B cell (primary cell): ENCODE results near the gene NT5C3A. TPM values are rescaled to one million over a fixed set of nuclear protein-coding genes. Genes with fewer than 3 reads are reported as not detected.

ENCODE experiments used
- ATAC-seq: fragments of 200-7000 bp; cut with Tn5 transposase; one replicate; pipeline ENCODE4 v1.10.0; 2021; ENCODE audit warnings: low read depth, mild to moderate bottlenecking, moderate number of reproducible peaks, moderate library complexity
- CTCF ChIA-PET: fragments of 350-600 bp; sonication (Branson Sonifier 250); formaldehyde crosslinking; loops from one replicate; lab custom pipeline; 2021; ENCODE audit warnings: antibody characterized with exemption, inconsistent platforms; lab: Charles Lee
- POLR2A ChIA-PET: fragments of 350-600 bp; sonication (Branson Sonifier 250); formaldehyde crosslinking; loops from one replicate; lab custom pipeline; 2021; ENCODE audit warnings: antibody characterized with exemption; lab: Charles Lee
- DNase-seq: peaks from one replicate; pipeline ENCODE4 v3.0.0; 2013
- H2AFZ ChIP-seq: 2 replicates; pipeline ENCODE4 v1.6.1; 2012; ENCODE audit warnings: mild to moderate bottlenecking, low read depth, low read length; ENCODE audit not compliant: insufficient read depth, poor library complexity, severe bottlenecking
- H3K27ac ChIP-seq, 2 donors: 1 replicate in 1 of 2; 2 replicates in 1 of 2; pipeline ENCODE4 v1.5.1; 2012 to 2013; ENCODE audit warnings: low read length in 2 of 2, mild to moderate bottlenecking in 2 of 2, moderate library complexity in 1 of 2
- H3K27me3 ChIP-seq, 4 experiments: fragments of 200-600 bp in 1 of 4; sonication (generic) in 1 of 4; replicated peaks in 1 of 4; 1 replicate in 2 of 4; 2 replicates in 2 of 4; pipeline versions ENCODE4 v1.6.1 to v1.7.0; 2013 to 2016; ENCODE audit warnings: low read length in 3 of 4, mild to moderate bottlenecking in 2 of 4, mixed read lengths in 1 of 4, moderate library complexity in 1 of 4; ENCODE audit not compliant: insufficient read depth in 4 of 4, control insufficient read depth in 3 of 4; ENCODE audit errors: control extremely low read depth in 1 of 4
- H3K36me3 ChIP-seq, 2 experiments: replicated peaks in 1 of 2; 1 replicate in 1 of 2; 2 replicates in 1 of 2; pipeline versions ENCODE4 v1.6.1 to v1.7.1; 2013; ENCODE audit warnings: low read length in 1 of 2; ENCODE audit not compliant: insufficient read depth in 2 of 2, control insufficient read depth in 1 of 2; ENCODE audit errors: control extremely low read depth in 1 of 2, extremely low read depth in 1 of 2
- H3K4me1 ChIP-seq, 2 donors: fragments of 200-600 bp in 1 of 2; sonication (generic) in 1 of 2; 1 replicate in 1 of 2; 2 replicates in 1 of 2; pipeline versions ENCODE4 v1.5.1 to v1.6.1; 2013 to 2017; ENCODE audit warnings: low read length in 2 of 2; ENCODE audit not compliant: control insufficient read depth in 2 of 2, insufficient read depth in 2 of 2
- H3K4me2 ChIP-seq: replicated peaks from 2 replicates; pipeline ENCODE3; 2012; ENCODE audit warnings: mild to moderate bottlenecking, low read depth, low read length; ENCODE audit not compliant: poor library complexity, severe bottlenecking
- H3K4me3 ChIP-seq, 5 experiments: fragments of 200-600 bp in 1 of 5; sonication (generic) in 1 of 5; 1 replicate in 3 of 5; 2 replicates in 2 of 5; pipeline versions ENCODE4 v1.5.1 to v1.7.0; 2011 to 2016; ENCODE audit warnings: low read length in 4 of 5, mild to moderate bottlenecking in 4 of 5, low read depth in 2 of 5, control low read depth in 1 of 5, moderate library complexity in 1 of 5; ENCODE audit not compliant: insufficient read depth in 1 of 5; ENCODE audit errors: control extremely low read depth in 1 of 5, extremely low read depth in 1 of 5
- H3K79me2 ChIP-seq: fragments of 200-600 bp; sonication (generic); one replicate; pipeline ENCODE4 v1.6.0; 2016; ENCODE audit warnings: low read length; ENCODE audit not compliant: control insufficient read depth, insufficient read depth
- H3K9ac ChIP-seq: fragments of 200-600 bp; sonication (generic); 2 replicates; pipeline ENCODE4 v1.6.1; 2017; ENCODE audit warnings: mild to moderate bottlenecking, low read length, moderate library complexity
- H3K9me3 ChIP-seq, 3 donors: one replicate each; pipeline versions ENCODE4 v1.6.1 to v1.7.1; 2013; ENCODE audit warnings: low read length in 2 of 3; ENCODE audit not compliant: control insufficient read depth in 2 of 3, insufficient read depth in 1 of 3; ENCODE audit errors: control extremely low read depth in 1 of 3
- H4K20me1 ChIP-seq: 2 replicates; pipeline ENCODE4 v1.6.0; 2012; ENCODE audit warnings: mild to moderate bottlenecking, low read length; ENCODE audit not compliant: insufficient read depth, control insufficient read depth, poor library complexity, severe bottlenecking
- H3K27ac Mint-ChIP-seq: one replicate; pipeline ENCODE4 v1.8.0; 2021; ENCODE audit warnings: mixed read lengths
- H3K27me3 Mint-ChIP-seq: one replicate; pipeline ENCODE4 v1.8.0; 2021; ENCODE audit warnings: mixed read lengths
- H3K4me1 Mint-ChIP-seq: one replicate; pipeline ENCODE4 v1.8.0; 2021; ENCODE audit warnings: mixed read lengths
- H3K4me3 Mint-ChIP-seq: one replicate; pipeline ENCODE4 v1.8.0; 2021; ENCODE audit warnings: mixed read lengths
- H3K9me3 Mint-ChIP-seq: one replicate; pipeline ENCODE4 v1.8.0; 2022; ENCODE audit warnings: mixed read lengths; ENCODE audit not compliant: insufficient read depth
- EZH2 ChIP-seq: IDR thresholded peaks from 2 replicates; pipeline ENCODE4 v1.6.1; 2012; ENCODE audit warnings: borderline replicate concordance, low read depth, mild to moderate bottlenecking, moderate library complexity, low read length; ENCODE audit not compliant: insufficient read depth, poor library complexity, severe bottlenecking
- WGBS: methylation state at CpG from one replicate; pipeline ENCODE4 v1.1.5; 2013; ENCODE audit warnings: missing lambda C conversion rate; ENCODE audit not compliant: insufficient coverage; 5-methylcytosine and 5-hydroxymethylcytosine counted together
- intact Hi-C: fragments of 100-400 bp; cut with micrococcal nuclease; formaldehyde crosslinking; loops from one replicate; pipeline ENCODE4 v1.10.0; 2022
- polyA plus RNA-seq: library from polyadenylated mRNA; depleted of rRNA; stranded (reverse); fragments of >200 nt; gene quantifications from 2 replicates; pipeline ENCODE4 v1.2.3, GENCODE V29; 2012
- total RNA-seq, 2 donors: library from RNA; stranded (reverse); fragments of 120-200 nt in 1 of 2; gene quantifications; 1 replicate in 1 of 2; 2 replicates in 1 of 2; pipeline versions ENCODE4 v1.2.3 to v1.2.4, GENCODE V29; 2013 to 2022
- TF ChIP-seq, protein P1 (sequence below): fragments of 200-600 bp; IDR thresholded peaks from one replicate; pipeline ENCODE4 v1.8.0; 2022; ENCODE audit warnings: antibody characterized with exemption, mild to moderate bottlenecking

The NT5C3A gene
- total and polyA plus RNA-seq, 2 donors (not counting 1 experiment from before 2014, with no cell fraction given): 37.3 to 41.0 TPM

DNA sequence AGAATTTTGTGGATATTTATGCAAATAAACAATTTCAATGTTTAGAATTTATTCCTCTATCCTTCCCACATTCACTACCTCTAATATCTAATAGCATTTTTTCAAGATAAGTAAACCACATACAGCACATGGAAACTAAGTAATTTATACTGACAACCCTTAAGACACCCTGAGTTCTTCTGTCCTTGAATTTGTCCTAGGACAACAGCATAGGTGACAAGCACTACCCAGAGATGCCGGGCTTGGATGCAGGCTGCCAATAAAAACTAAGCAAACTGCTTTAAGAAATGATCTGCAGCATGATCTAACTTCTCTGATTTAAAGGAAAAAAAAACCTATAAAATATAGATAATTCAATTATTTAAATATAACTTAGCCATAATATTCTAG lies 22.7 kb downstream of the NT5C3A start:
- Histone ChIP-seq H4K20me1 (peaks cover 40% of the 10 kb centered on the region), H3K36me3 (peaks cover 0 to 8% of the 10 kb centered on the region in 2 experiments), H3K27ac (peak overlapping the region; percentile 39 to 68), H3K79me2 (peaks cover 89% of the 10 kb centered on the region), H3K27me3 (no peaks in the 10 kb centered on the region), H3K4me1 (peaks cover 16 to 34% of the 10 kb centered on the region in 2 donors), H3K9ac (peak overlapping the region; percentile 66), H3K9me3 (no peaks in the 10 kb centered on the region), H2AFZ (no peak overlapping the region), H3K4me2 (peak overlapping the region; percentile 73), H3K4me3 (peak overlapping the region; percentile 30 to 79 (median 50))
- Mint-ChIP-seq H3K4me1 (peaks cover 62% of the 10 kb centered on the region), H3K27ac (peak overlapping the region; percentile 35), H3K4me3 (peak overlapping the region; percentile 82), H3K27me3 (no peaks in the 10 kb centered on the region), H3K9me3 (no peaks in the 10 kb centered on the region)
- DNase-seq (no peak), ATAC-seq (no peak)
- no CpG with 5 or more reads among the region's 1 CpG for WGBS
- TF ChIP-seq, protein P1, sequence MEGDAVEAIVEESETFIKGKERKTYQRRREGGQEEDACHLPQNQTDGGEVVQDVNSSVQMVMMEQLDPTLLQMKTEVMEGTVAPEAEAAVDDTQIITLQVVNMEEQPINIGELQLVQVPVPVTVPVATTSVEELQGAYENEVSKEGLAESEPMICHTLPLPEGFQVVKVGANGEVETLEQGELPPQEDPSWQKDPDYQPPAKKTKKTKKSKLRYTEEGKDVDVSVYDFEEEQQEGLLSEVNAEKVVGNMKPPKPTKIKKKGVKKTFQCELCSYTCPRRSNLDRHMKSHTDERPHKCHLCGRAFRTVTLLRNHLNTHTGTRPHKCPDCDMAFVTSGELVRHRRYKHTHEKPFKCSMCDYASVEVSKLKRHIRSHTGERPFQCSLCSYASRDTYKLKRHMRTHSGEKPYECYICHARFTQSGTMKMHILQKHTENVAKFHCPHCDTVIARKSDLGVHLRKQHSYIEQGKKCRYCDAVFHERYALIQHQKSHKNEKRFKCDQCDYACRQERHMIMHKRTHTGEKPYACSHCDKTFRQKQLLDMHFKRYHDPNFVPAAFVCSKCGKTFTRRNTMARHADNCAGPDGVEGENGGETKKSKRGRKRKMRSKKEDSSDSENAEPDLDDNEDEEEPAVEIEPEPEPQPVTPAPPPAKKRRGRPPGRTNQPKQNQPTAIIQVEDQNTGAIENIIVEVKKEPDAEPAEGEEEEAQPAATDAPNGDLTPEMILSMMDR: no peak
- no peak for TF ChIP-seq EZH2
- intact Hi-C loops: loop anchor here (2.0 to 5.0 kb wide), 4 partner anchors 15 to 149 kb away; partner anchors contain the start of genes KBTBD2 and RP9
- CTCF ChIA-PET: interaction anchor here (0.9 to 2.7 kb wide), 10 partner anchors 9 to 193 kb away, joined by 3 to 30 read pairs (median 9); partner anchors contain the start of gene RP9
- POLR2A ChIA-PET: interaction anchor here (0.6 to 2.0 kb wide), 3 partner anchors 14 to 23 kb away, joined by 3 to 12 read pairs (median 8); partner anchors contain the start of gene NT5C3A

DNA sequence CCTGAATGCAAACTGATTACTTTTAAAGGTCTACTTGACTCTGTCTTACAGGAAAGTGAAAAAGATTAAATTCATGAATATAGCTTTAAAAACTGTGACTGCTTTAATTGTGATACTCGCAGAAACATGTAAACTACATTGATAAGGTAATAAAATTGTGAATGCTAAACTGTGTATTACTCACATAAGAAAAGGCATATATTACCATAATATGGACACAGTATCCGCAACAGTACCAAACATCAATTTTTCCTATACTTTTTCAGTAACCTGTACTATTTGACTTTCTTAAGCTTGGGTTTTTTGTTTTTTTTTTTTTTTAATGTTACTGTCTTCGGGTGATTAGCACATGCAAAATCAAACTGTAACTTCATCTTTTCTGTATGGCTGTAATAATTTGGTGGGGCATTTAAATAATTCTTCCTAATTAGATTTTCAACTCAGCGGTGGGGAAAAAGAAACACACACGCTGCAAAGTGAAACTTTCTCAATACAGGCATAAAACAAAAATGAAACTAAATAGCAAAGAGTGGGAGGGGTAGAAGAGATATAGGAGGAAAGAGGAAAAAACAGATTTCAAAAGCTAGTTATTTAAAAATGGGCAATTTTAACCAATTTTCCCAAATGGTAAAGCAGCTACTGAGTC lies 23.2 kb downstream of the NT5C3A start:
- DNase-seq: peak; percentile 52
- peak overlapping the region; percentile 82 for H3K4me3 Mint-ChIP-seq
- peak overlapping the region; percentile 35 for H3K27ac Mint-ChIP-seq
- H3K27me3 ChIP-seq: no peaks in the 10 kb centered on the region
- CTCF ChIA-PET: interaction anchor here (0.7 to 2.7 kb wide), 8 partner anchors 10 to 346 kb away, joined by 3 to 30 read pairs (median 10); partner anchors contain the start of gene RP9
- peak overlapping the region; percentile 66 for H3K9ac ChIP-seq
- POLR2A ChIA-PET: interaction anchor here (0.6 to 2.0 kb wide), 3 partner anchors 14 to 23 kb away, joined by 3 to 12 read pairs (median 8); partner anchors contain the start of gene NT5C3A
- no peaks in the 10 kb centered on the region for H3K9me3 ChIP-seq
- TF ChIP-seq, protein P1: no peak
- H3K79me2 ChIP-seq: peaks cover 89% of the 10 kb centered on the region
- peak overlapping the region; percentile 39 to 68 for H3K27ac ChIP-seq
- H3K9me3 Mint-ChIP-seq: no peaks in the 10 kb centered on the region
- H2AFZ ChIP-seq: no peak overlapping the region
- peaks cover 16 to 32% of the 10 kb centered on the region in 2 donors for H3K4me1 ChIP-seq
- no peak for ATAC-seq
- H3K4me2 ChIP-seq: peak overlapping the region; percentile 73
- intact Hi-C loops: no loop called here
- peaks cover 40% of the 10 kb centered on the region for H4K20me1 ChIP-seq
- H3K4me3 ChIP-seq: peak overlapping the region; percentile 30 to 79 (median 50)
- H3K4me1 Mint-ChIP-seq: peaks cover 60% of the 10 kb centered on the region
- H3K27me3 Mint-ChIP-seq: no peaks in the 10 kb centered on the region
- peaks cover 2 to 13% of the 10 kb centered on the region in 2 experiments for H3K36me3 ChIP-seq
- no CpG with 5 or more reads among the region's 5 CpGs for WGBS
